Heart left ventricle (tissue), 16 donors: ENCODE data around the gene GAS7. TPM values are rescaled to one million over a fixed set of nuclear protein-coding genes. Genes with fewer than 3 reads are reported as not detected.

Experiments used
- ATAC-seq, 4 donors: fragments of 200-7000 bp; cut with Tn5 transposase; one replicate each; pipeline ENCODE4 v1.9.1; 2020 to 2022; ENCODE audit warnings: moderate library complexity in 4 of 4, mild to moderate bottlenecking in 3 of 4, moderate number of reproducible peaks in 1 of 4
- DNase-seq, 5 donors: peaks; one replicate each; pipeline ENCODE4 v3.0.0-alpha.2; 2020
- H3K27ac ChIP-seq, 12 donors: fragments of 200-600 bp; sonication (generic) in 4 of 12; one replicate each; pipeline versions ENCODE4 v1.5.0 to v1.8.0; 2016 to 2022; ENCODE audit warnings: mild to moderate bottlenecking in 2 of 12
- H3K27me3 ChIP-seq, 9 donors: fragments of 200-600 bp; sonication (generic) in 2 of 9; one replicate each; pipeline versions ENCODE4 v1.5.1 to v1.8.0; 2016 to 2022; ENCODE audit warnings: mild to moderate bottlenecking in 3 of 9
- H3K36me3 ChIP-seq, 9 donors: fragments of 200-600 bp; sonication (generic) in 2 of 9; one replicate each; pipeline versions ENCODE4 v1.5.0 to v1.8.0; 2018 to 2022; ENCODE audit warnings: mild to moderate bottlenecking in 2 of 9
- H3K4me1 ChIP-seq, 12 donors: fragments of 200-600 bp; sonication (generic) in 4 of 12; one replicate each; pipeline versions ENCODE4 v1.5.0 to v1.8.0; 2016 to 2022; ENCODE audit warnings: mild to moderate bottlenecking in 3 of 12
- H3K4me3 ChIP-seq, 12 donors: fragments of 200-600 bp; sonication (generic) in 4 of 12; one replicate each; pipeline versions ENCODE4 v1.5.0 to v1.8.0; 2017 to 2022; ENCODE audit warnings: mild to moderate bottlenecking in 9 of 12, moderate library complexity in 4 of 12
- H3K9me3 ChIP-seq, 12 donors: fragments of 200-600 bp; sonication (generic) in 4 of 12; one replicate each; pipeline versions ENCODE4 v1.5.0 to v1.8.0; 2016 to 2022; ENCODE audit warnings: mild to moderate bottlenecking in 1 of 12
- CTCF ChIP-seq, 12 donors: fragments of 200-600 bp; sonication (generic) in 4 of 12; IDR thresholded peaks; one replicate each; pipeline versions ENCODE4 v1.5.0 to v1.8.0; 2018 to 2022; ENCODE audit warnings: antibody characterized with exemption in 12 of 12, mild to moderate bottlenecking in 5 of 12
- POLR2A ChIP-seq, 2 donors: fragments of 450-650 bp; IDR thresholded peaks; one replicate each; pipeline ENCODE4 v1.6.1; 2017; ENCODE audit warnings: antibody characterized with exemption in 2 of 2, mild to moderate bottlenecking in 2 of 2, moderate library complexity in 2 of 2
- WGBS, 4 donors: extraction: QIAGEN DNeasy Blood & Tissue Kit in 2 of 4; methylation state at CpG; one replicate each; pipeline versions ENCODE4 v1.1.5 to v1.1.7; 2013 to 2018; 5-methylcytosine and 5-hydroxymethylcytosine counted together
- intact Hi-C, 10 donors: fragments of 100-400 bp; cut with DNase I; formaldehyde crosslinking; loops; one replicate each; pipeline versions ENCODE4 v1.11.1 to v1.14.2; 2022
- polyA plus RNA-seq, 2 donors: library from polyadenylated mRNA; stranded (reverse); fragments of 200-250 nt; gene quantifications; one replicate each; pipeline ENCODE4 v1.2.3, GENCODE V29; 2013
- total RNA-seq, 9 donors: library from RNA; depleted of rRNA in 2 of 9; stranded (reverse); fragments of >200 nt in 2 of 9; fragmentation: NEBNext Ultra II Directional in 3 of 9; extraction: Animal tissue kit (Norgen Biotek cat#: 25700) in 3 of 9; gene quantifications; one replicate each; pipeline versions ENCODE4 v1.1.0 to v1.2.4, GENCODE V29; 2016 to 2023
- donor health status: ischemic (EF 13 %, LVEDD 7.1; RV severe dilation, severe dysfunction).
- donor health status: healthy with polysubstance abuse.
- donor health status: DM: no; HTN: yes; CAD: no.
- donor health status: DM: no; HTN: no; CAD: no.
- donor health status: ischemic (EF 25% LVEDD 6.9; RV normal size, moderate dysfunction).
- donor health status: ischemic (EF 25% LVEDD 5.7; RV mildly dilated, moderate dysfunction).
- donor health status: healthy.
- donor health status: DM: yes; HTN: yes; CAD: no.
- donor health status: ischemic (EF 35%, LVEDD 5.7; RV mildly dilated, moderate dysfunction).
- donor health status: nonischemic (EF 11% LVEDD 7.7; RV severe dilation, severe dysfunction).
- donor health status: DM: yes; HTN: yes; CAD: no.
- donor health status: PGD.
- donor health status: ischemic (EF 29% LVEDD 5.4; RV normal size, mild dysfunction).
- donor health status: nonischemic (EF 23%, LVEDD 6.1; RV moderate dilation, normal function).

Gene GAS7
- total and polyA plus RNA-seq, 11 donors, result 19.4 to 86.5 (median 65.1) TPM

DNA sequence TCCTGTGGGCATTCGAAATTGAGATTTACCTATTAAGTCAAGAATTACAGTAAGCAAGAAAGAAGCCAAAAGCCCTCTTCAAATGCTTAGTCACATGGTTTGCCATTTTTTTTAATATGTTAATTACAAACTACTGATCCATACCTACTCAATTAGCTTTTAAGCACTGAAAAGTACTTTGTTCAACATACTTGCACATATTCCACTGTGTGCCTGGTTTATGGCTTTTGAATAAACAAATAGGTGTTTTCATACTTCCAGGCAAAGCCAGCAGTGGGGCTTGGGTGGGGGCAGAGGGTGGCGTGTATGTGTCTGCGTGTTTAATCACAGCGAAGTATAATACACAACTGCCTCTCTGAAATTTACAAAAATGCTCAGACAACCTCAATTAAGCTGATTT, 51.4 kb downstream of the GAS7 start:
- 81 to 95% (median 91%) methylated on average over 4 of the region's 4 CpGs for WGBS, 4 donors
- H3K4me1 ChIP-seq, result peaks cover 0 to 46% (median 5%) of the 10 kb centered on the region in 12 donors
- TF ChIP-seq CTCF (IDR thresholded peaks at IDR 0.05), result no peak
- intact Hi-C loops, result no loop called here
- no peaks in the 10 kb centered on the region for H3K9me3 ChIP-seq
- H3K27ac ChIP-seq, result no peak overlapping the region
- H3K4me3 ChIP-seq, result no peak overlapping the region
- DNase-seq (no peak), ATAC-seq (no peak)
- no peaks in the 10 kb centered on the region for H3K27me3 ChIP-seq
- H3K36me3 ChIP-seq, result no peaks in the 10 kb centered on the region

GRCh38 chr17:10144982-10145381, 53.4 kb downstream of the GAS7 start:
- intact Hi-C loops, result no loop called here
- TF ChIP-seq CTCF (IDR thresholded peaks at IDR 0.05) (no peak), POLR2A (IDR thresholded peaks at IDR 0.05) (no peak)
- no peaks in the 10 kb centered on the region for H3K27me3 ChIP-seq
- peaks cover 0 to 33% (median 0%) of the 10 kb centered on the region in 12 donors for H3K4me1 ChIP-seq
- DNase-seq (no peak), ATAC-seq (peak in 2 of 4 donors; percentile 39 to 44)
- H3K4me3 ChIP-seq, result no peak overlapping the region
- WGBS, 4 donors, result 45 to 65% (median 49%) methylated on average over 7 of the region's 7 CpGs
- H3K9me3 ChIP-seq, result no peaks in the 10 kb centered on the region
- H3K36me3 ChIP-seq, result no peaks in the 10 kb centered on the region
- H3K27ac ChIP-seq, result no peak overlapping the region

GRCh38 chr17:10144456-10144855, 54.0 kb downstream of the GAS7 start:
- WGBS, 4 donors, result 88 to 96% (median 92%) methylated on average over 6 of the region's 6 CpGs
- no peak overlapping the region for H3K4me3 ChIP-seq
- intact Hi-C loops, result no loop called here
- H3K4me1 ChIP-seq, result peaks cover 0 to 31% (median 0%) of the 10 kb centered on the region in 12 donors
- no peaks in the 10 kb centered on the region for H3K27me3 ChIP-seq
- ATAC-seq (no peak), DNase-seq (no peak)
- no peaks in the 10 kb centered on the region for H3K36me3 ChIP-seq
- TF ChIP-seq CTCF (IDR thresholded peaks at IDR 0.05) (no peak), POLR2A (IDR thresholded peaks at IDR 0.05) (no peak)
- no peak overlapping the region for H3K27ac ChIP-seq
- no peaks in the 10 kb centered on the region for H3K9me3 ChIP-seq

- intact Hi-C loops, result no loop called here
- TF ChIP-seq POLR2A (IDR thresholded peaks at IDR 0.05), result no peak
- TF ChIP-seq CTCF (IDR thresholded peaks at IDR 0.05), result no peak
- WGBS, 4 donors, result 88 to 100% (median 96%) methylated on average over 2 of the region's 2 CpGs
Observed at GRCh38 chr17:10141436-10141835, 57.0 kb downstream of the GAS7 start.

More at GRCh38 chr17:10141436-10141835, 57.0 kb downstream of the GAS7 start:
- Histone ChIP-seq H3K4me1 (peaks cover 0 to 31% (median 1%) of the 10 kb centered on the region in 12 donors), H3K36me3 (no peaks in the 10 kb centered on the region), H3K9me3 (no peaks in the 10 kb centered on the region), H3K4me3 (no peak overlapping the region), H3K27me3 (no peaks in the 10 kb centered on the region), H3K27ac (no peak overlapping the region)
- ATAC-seq (no peak), DNase-seq (no peak)
